Cerebellar cortex (tissue), 1 donor: ENCODE results near the gene ZNF143.
"Not testable (repeated sequence)": the region's sequence is repeated elsewhere in the genome, so short reads cannot be mapped to it uniquely, and the experiment has no call there.

ENCODE experiments used
- DNase-seq: peaks from one replicate; pipeline ENCODE4 v3.0.0-alpha.2; 2015; ENCODE audit warnings: low spot score

Gene ZNF143

GRCh38 chr11:9460322-9461062, at the start of gene ZNF143:
Gene ZNF143 (plus strand): TSS chr11:9461012. CDS start chr11:9471309, 10,297 bp downstream.
- DNase-seq, result peak; percentile 100

GRCh38 chr11:9428706-9429105, 32.1 kb upstream of the ZNF143 start:
- DNase-seq, result no peak

- DNase-seq, result no peak
These were observed 22.2 kb upstream of the ZNF143 start for GRCh38 chr11:9438611-9439010.

- DNase-seq, result no peak
These were observed 14.6 kb upstream of the ZNF143 start for GRCh38 chr11:9446230-9446629.

GRCh38 chr11:9448576-9449352, 12.0 kb upstream of the ZNF143 start:
- DNase-seq, result no peak

GRCh38 chr11:9452023-9452422, 8.8 kb upstream of the ZNF143 start:
- not testable (repeated sequence) for DNase-seq

- no peak for DNase-seq
These were observed 5.1 kb upstream of the ZNF143 start for GRCh38 chr11:9455722-9456121.

GRCh38 chr11:9459667-9460321, 1.0 kb upstream of the ZNF143 start:
- peak; percentile 65 for DNase-seq

- peak; percentile 84 for DNase-seq
These were observed 399 bp downstream of the ZNF143 start for GRCh38 chr11:9461063-9461759.

- peak; percentile 32 for DNase-seq
These were observed 935 bp downstream of the ZNF143 start for GRCh38 chr11:9461760-9462134.

GRCh38 chr11:9462172-9462799, 1.5 kb downstream of the ZNF143 start:
- DNase-seq, result no peak

- DNase-seq, result no peak
These were observed 2.2 kb downstream of the ZNF143 start for GRCh38 chr11:9462806-9463537.

GRCh38 chr11:9470765-9471164, 10.0 kb downstream of the ZNF143 start:
- DNase-seq, result no peak

GRCh38 chr11:9473408-9473807, 12.6 kb downstream of the ZNF143 start:
- DNase-seq, result no peak

GRCh38 chr11:9479899-9480298, 19.1 kb downstream of the ZNF143 start:
- no peak for DNase-seq

GRCh38 chr11:9489080-9489765, 28.4 kb downstream of the ZNF143 start:
- no peak for DNase-seq

GRCh38 chr11:9490376-9490775, 29.6 kb downstream of the ZNF143 start:
- no peak for DNase-seq

GRCh38 chr11:9493492-9493891, 32.7 kb downstream of the ZNF143 start:
- no peak for DNase-seq

GRCh38 chr11:9494316-9494715, 33.5 kb downstream of the ZNF143 start:
- DNase-seq, result no peak

- DNase-seq, result no peak
These were observed 35.1 kb downstream of the ZNF143 start for GRCh38 chr11:9495803-9496514.
